Coronary artery (tissue), 2 donors: Measurements from ENCODE around the gene MPP1.

Experiments
- DNase-seq: peaks from one replicate; pipeline ENCODE4 v3.0.0-alpha.2; 2017; ENCODE audit warnings: low spot score
- H3K27ac ChIP-seq, 2 donors: fragments of 200-600 bp; sonication (generic); one replicate each; pipeline ENCODE4 v1.5.1; 2016 to 2019
- H3K4me3 ChIP-seq: fragments of 200-600 bp; sonication (generic); 2 replicates; pipeline ENCODE4 v1.5.1; 2016; ENCODE audit warnings: mild to moderate bottlenecking, moderate library complexity
- TF ChIP-seq, protein P1 (sequence below): fragments of 200-600 bp; sonication (generic); IDR thresholded peaks from one replicate; pipeline ENCODE4 v1.5.1; 2019; ENCODE audit warnings: antibody characterized with exemption

Gene MPP1

DNA sequence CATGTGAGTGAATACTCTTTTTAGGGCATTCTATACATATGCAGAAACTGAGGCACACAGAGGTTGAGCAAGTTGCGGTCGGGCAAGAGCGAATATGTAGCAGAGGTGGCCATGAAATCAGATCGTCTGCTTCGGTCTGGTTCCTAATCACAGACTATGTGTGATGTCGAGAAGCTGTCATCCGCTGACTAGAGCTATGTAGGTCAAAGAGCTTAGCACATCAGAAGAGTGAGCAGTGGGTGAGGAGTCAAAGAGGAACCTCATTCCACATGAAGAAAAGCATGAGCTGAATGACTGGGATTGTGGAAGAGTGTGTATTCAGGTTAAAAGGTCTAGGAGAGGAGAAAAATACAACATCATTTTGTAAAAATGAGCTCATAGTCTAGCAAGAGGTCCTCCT is 73.4 kb downstream of the MPP1 start:
- DNase-seq = no peak
- Histone ChIP-seq H3K27ac (peak overlapping the region in 1 of 2 donors; percentile 83), H3K4me3 (no peak overlapping the region)
- TF ChIP-seq, protein P1, sequence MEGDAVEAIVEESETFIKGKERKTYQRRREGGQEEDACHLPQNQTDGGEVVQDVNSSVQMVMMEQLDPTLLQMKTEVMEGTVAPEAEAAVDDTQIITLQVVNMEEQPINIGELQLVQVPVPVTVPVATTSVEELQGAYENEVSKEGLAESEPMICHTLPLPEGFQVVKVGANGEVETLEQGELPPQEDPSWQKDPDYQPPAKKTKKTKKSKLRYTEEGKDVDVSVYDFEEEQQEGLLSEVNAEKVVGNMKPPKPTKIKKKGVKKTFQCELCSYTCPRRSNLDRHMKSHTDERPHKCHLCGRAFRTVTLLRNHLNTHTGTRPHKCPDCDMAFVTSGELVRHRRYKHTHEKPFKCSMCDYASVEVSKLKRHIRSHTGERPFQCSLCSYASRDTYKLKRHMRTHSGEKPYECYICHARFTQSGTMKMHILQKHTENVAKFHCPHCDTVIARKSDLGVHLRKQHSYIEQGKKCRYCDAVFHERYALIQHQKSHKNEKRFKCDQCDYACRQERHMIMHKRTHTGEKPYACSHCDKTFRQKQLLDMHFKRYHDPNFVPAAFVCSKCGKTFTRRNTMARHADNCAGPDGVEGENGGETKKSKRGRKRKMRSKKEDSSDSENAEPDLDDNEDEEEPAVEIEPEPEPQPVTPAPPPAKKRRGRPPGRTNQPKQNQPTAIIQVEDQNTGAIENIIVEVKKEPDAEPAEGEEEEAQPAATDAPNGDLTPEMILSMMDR = no peak

DNA sequence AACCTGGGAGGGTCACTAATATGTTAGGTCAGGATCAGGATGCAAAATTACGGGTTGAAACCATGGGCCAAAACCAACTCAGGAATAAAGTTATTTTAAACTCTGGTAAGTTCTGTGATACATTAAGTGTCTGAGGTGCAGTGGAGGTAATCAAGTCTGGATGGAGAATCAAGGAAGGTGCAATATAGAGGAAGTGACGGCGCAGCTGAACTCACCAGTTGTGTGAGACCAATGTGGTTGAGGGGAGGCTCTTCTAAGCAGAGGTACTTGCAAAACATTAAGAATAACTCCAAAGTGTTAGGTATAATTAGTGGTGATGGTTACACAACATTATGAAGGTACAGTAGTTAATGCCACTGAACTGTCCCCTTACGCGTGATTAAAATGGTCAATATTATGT is 74.1 kb downstream of the MPP1 start:
- H3K27ac ChIP-seq = peak overlapping the region in 1 of 2 donors; percentile 83
- TF ChIP-seq, protein P1 = no peak
- no peak for DNase-seq

DNA sequence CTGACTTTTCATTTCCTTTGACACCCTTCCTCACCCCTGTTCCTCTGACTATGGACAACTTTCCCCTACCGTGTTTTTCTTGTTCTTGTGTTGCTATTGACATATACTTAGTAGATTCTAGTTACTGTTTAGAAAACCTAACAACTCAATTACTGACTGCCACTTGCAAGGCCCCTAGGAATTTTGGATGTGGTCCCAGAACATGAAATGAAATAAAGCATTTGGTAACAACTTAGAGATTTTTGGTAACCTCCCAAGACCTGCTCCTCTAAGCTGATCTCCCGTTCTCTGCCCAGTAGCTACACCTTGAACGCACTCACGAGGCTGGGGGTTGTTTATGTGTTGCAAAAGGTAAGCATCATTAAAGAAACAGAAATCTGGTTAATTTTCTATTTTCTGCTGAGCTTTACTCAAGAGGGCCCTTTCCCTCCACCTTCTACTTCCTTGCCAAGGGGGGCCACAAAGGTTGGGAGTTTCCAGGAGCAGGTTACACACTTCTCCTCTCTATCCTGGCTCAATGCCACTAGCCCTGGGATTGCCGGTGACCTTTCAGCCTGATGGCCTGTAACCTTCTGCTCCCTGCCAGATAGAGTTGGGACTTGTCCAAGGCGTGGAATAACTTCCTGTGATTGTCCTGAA is 74.9 kb downstream of the MPP1 start:
- peak overlapping the region; percentile 46 to 83 for H3K27ac ChIP-seq
- TF ChIP-seq, protein P1 = no peak
- no peak for DNase-seq
- H3K4me3 ChIP-seq = peak overlapping the region; percentile 19

More for the DNA sequence above, 74.1 kb downstream of the MPP1 start:
- no peak overlapping the region for H3K4me3 ChIP-seq

DNA sequence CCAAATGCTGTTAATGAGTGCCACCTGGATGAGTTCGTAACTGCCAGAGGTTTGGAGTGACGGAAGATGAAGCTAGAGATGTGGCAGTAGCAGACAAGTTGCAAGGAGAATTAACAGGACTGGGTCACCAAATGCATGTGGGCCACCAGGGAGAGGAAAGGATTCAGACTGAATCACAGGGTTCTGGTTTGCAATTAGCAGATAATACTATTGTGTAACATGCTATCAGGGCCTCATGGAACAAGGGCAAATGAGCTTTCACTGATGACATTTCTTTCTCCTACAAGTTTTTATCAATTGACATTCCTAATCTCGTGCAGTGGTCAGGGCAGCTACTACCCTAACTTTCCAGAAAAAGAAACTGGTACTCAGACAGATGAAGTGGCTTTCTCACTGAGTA is 75.8 kb downstream of the MPP1 start:
- Histone ChIP-seq H3K4me3 (no peak overlapping the region), H3K27ac (peak overlapping the region; percentile 46 to 83)
- no peak for DNase-seq
- TF ChIP-seq, protein P1 = no peak
